Measurements from ENCODE around the gene ACADM.
A peak's percentile ranks its signal among the peaks of the same experiment; 100 is the strongest.
"Not testable (repeated sequence)": the region's sequence is repeated elsewhere in the genome, so short reads cannot be mapped to it uniquely, and the experiment has no call there.

Gene ACADM

GRCh38 chr1:75742047-75742625 is 17.6 kb downstream of the ACADM start:
- no peak for DNase-seq

- DNase-seq, result no peak
Measured at GRCh38 chr1:75745276-75745675, 20.8 kb downstream of the ACADM start.

GRCh38 chr1:75757210-75757609 is 32.7 kb downstream of the ACADM start:
- not testable (repeated sequence) for DNase-seq

- not testable (repeated sequence) for DNase-seq
Measured at GRCh38 chr1:75758543-75758942, 34.0 kb downstream of the ACADM start.

GRCh38 chr1:75764057-75764655 is 39.6 kb downstream of the ACADM start:
- no peak for DNase-seq

- peak in 1 of 2 experiments; percentile 70 for DNase-seq
Measured at GRCh38 chr1:75765697-75766355, 41.3 kb downstream of the ACADM start.

GRCh38 chr1:75768016-75768415 is 43.5 kb downstream of the ACADM start:
- peak in 1 of 2 experiments; percentile 7 for DNase-seq

- no peak for DNase-seq
Measured at GRCh38 chr1:75770761-75771160, 46.3 kb downstream of the ACADM start.

GRCh38 chr1:75771978-75772377 is 47.5 kb downstream of the ACADM start:
- no peak for DNase-seq

- not testable (repeated sequence) for DNase-seq
Measured at GRCh38 chr1:75777812-75778211, 53.3 kb downstream of the ACADM start.

GRCh38 chr1:75778694-75779093 is 54.2 kb downstream of the ACADM start:
- DNase-seq, result not testable (repeated sequence)

GRCh38 chr1:75780183-75780582 is 55.7 kb downstream of the ACADM start:
- DNase-seq, result not testable (repeated sequence)

GRCh38 chr1:75783920-75784319 is 59.4 kb downstream of the ACADM start:
- not testable (repeated sequence) for DNase-seq

- no peak for DNase-seq
Measured at GRCh38 chr1:75785320-75785982, 60.9 kb downstream of the ACADM start.

GRCh38 chr1:75785983-75786853 is 61.7 kb downstream of the ACADM start, which contains the start of gene RABGGTB:
Gene RABGGTB (plus strand): TSS chr1:75786256. CDS start chr1:75786272, 16 bp downstream.
- DNase-seq, result peak; percentile 72 to 94

- no peak for DNase-seq
Measured at GRCh38 chr1:75786901-75787493, 62.5 kb downstream of the ACADM start.

- DNase-seq, result no peak
Measured at GRCh38 chr1:75787524-75787923, 63.0 kb downstream of the ACADM start.

- DNase-seq, result no peak
Measured at GRCh38 chr1:75789988-75790387, 65.5 kb downstream of the ACADM start.

GRCh38 chr1:75791022-75791421 is 66.5 kb downstream of the ACADM start:
- DNase-seq, result no peak

- DNase-seq, result no peak
Measured at GRCh38 chr1:75792091-75792490, 67.6 kb downstream of the ACADM start.

GRCh38 chr1:75794382-75794781 is 69.9 kb downstream of the ACADM start:
- DNase-seq, result no peak

GRCh38 chr1:75795703-75796193 is 71.2 kb downstream of the ACADM start:
- no peak for DNase-seq

All from SW 1271 (cell line).